ENCODE results near the gene SLAMF7. TPM values are rescaled to one million over a fixed set of nuclear protein-coding genes. Genes with fewer than 3 reads are reported as not detected.

The SLAMF7 gene
- total and polyA plus RNA-seq, 10 of the 15 experiments (the other 5 are each of a cell fraction or from before 2014, with no cell fraction given): 66.6 to 284 (median 108) TPM

DNA sequence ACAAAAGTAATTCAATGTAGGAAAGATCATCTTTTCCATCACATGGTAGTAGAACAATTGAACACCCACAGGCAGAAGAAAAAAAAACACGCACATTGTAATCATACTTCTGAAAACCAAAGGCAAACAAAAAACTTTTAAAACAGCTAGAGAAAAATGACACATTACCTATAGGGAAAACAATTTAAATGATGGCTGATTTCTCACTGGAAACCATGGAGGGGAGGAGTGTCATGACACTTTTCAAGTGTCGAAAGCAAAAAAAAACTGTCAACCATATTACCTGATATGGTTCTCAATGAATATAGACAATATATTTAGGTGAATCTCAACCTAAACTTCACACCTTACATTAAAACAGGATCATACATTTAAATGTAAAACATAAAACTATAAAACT lies 776 bp upstream of the SLAMF7 start (continued):
- TF ChIP-seq, protein P1, sequence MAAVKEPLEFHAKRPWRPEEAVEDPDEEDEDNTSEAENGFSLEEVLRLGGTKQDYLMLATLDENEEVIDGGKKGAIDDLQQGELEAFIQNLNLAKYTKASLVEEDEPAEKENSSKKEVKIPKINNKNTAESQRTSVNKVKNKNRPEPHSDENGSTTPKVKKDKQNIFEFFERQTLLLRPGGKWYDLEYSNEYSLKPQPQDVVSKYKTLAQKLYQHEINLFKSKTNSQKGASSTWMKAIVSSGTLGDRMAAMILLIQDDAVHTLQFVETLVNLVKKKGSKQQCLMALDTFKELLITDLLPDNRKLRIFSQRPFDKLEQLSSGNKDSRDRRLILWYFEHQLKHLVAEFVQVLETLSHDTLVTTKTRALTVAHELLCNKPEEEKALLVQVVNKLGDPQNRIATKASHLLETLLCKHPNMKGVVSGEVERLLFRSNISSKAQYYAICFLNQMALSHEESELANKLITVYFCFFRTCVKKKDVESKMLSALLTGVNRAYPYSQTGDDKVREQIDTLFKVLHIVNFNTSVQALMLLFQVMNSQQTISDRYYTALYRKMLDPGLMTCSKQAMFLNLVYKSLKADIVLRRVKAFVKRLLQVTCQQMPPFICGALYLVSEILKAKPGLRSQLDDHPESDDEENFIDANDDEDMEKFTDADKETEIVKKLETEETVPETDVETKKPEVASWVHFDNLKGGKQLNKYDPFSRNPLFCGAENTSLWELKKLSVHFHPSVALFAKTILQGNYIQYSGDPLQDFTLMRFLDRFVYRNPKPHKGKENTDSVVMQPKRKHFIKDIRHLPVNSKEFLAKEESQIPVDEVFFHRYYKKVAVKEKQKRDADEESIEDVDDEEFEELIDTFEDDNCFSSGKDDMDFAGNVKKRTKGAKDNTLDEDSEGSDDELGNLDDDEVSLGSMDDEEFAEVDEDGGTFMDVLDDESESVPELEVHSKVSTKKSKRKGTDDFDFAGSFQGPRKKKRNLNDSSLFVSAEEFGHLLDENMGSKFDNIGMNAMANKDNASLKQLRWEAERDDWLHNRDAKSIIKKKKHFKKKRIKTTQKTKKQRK (IDR thresholded peaks at IDR 0.05; ENCODE audit: low read depth, low read length): no peak
- no peak for TF ChIP-seq TCF7 (IDR thresholded peaks at IDR 0.05; ENCODE audit: borderline replicate concordance)
- TF ChIP-seq ESRRA (IDR thresholded peaks at IDR 0.05; ENCODE audit: low read length): no peak
- TF ChIP-seq, protein P2, sequence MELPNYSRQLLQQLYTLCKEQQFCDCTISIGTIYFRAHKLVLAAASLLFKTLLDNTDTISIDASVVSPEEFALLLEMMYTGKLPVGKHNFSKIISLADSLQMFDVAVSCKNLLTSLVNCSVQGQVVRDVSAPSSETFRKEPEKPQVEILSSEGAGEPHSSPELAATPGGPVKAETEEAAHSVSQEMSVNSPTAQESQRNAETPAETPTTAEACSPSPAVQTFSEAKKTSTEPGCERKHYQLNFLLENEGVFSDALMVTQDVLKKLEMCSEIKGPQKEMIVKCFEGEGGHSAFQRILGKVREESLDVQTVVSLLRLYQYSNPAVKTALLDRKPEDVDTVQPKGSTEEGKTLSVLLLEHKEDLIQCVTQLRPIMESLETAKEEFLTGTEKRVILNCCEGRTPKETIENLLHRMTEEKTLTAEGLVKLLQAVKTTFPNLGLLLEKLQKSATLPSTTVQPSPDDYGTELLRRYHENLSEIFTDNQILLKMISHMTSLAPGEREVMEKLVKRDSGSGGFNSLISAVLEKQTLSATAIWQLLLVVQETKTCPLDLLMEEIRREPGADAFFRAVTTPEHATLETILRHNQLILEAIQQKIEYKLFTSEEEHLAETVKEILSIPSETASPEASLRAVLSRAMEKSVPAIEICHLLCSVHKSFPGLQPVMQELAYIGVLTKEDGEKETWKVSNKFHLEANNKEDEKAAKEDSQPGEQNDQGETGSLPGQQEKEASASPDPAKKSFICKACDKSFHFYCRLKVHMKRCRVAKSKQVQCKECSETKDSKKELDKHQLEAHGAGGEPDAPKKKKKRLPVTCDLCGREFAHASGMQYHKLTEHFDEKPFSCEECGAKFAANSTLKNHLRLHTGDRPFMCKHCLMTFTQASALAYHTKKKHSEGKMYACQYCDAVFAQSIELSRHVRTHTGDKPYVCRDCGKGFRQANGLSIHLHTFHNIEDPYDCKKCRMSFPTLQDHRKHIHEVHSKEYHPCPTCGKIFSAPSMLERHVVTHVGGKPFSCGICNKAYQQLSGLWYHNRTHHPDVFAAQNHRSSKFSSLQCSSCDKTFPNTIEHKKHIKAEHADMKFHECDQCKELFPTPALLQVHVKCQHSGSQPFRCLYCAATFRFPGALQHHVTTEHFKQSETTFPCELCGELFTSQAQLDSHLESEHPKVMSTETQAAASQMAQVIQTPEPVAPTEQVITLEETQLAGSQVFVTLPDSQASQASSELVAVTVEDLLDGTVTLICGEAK (IDR thresholded peaks at IDR 0.05; ENCODE audit: borderline replicate concordance): no peak
- TF ChIP-seq YBX1 (IDR thresholded peaks at IDR 0.05): no peak
- TF ChIP-seq POLR2AphosphoS5 (IDR thresholded peaks at IDR 0.05; ENCODE audit: low read length): no peak
- no peak for TF ChIP-seq RBBP5 (conservative IDR thresholded peaks at IDR 0.05)

Data from GM12878 (cell line).